Panc1 (cell line): Measurements from ENCODE around the gene KCNF1. TPM values are rescaled to one million over a fixed set of nuclear protein-coding genes. Genes with fewer than 3 reads are reported as not detected.

Source experiments
- ATAC-seq: fragments of 200-7000 bp; cut with Tn5 transposase; 2 replicates; pipeline ENCODE4 v1.9.1; 2020; ENCODE audit warnings: mild to moderate bottlenecking, moderate library complexity
- BruUV-seq: library from RNA; stranded (reverse); fragments of 400-500 nt; replicated peaks from 2 replicates; lab custom pipeline; 2021; lab: Mats Ljungman, UMichigan
- CTCF ChIA-PET: fragments of 300-600 bp; sonication (Branson Sonifier 250); formaldehyde crosslinking; loops from one replicate; lab custom pipeline; 2022; ENCODE audit warnings: antibody characterized with exemption; lab: Charles Lee
- POLR2A ChIA-PET: fragments of 300-600 bp; sonication (Branson Sonifier 250); formaldehyde crosslinking; loops from one replicate; lab custom pipeline; 2022; ENCODE audit warnings: antibody characterized with exemption; lab: Charles Lee
- DNase-seq: peaks from one replicate; pipeline ENCODE4 v3.0.0-alpha.2; 2010; ENCODE audit warnings: low read depth, low spot score
- H3K27ac ChIP-seq: 2 replicates; pipeline ENCODE4 v1.5.1; 2011; ENCODE audit warnings: mild to moderate bottlenecking, low read length, inconsistent platforms
- H3K27me3 ChIP-seq: fragments of 200-500 bp; sonication (Bioruptor generic); 2 replicates; pipeline ENCODE4 v1.6.0; 2014; ENCODE audit warnings: low read length, inconsistent platforms; ENCODE audit not compliant: control insufficient read depth, insufficient read depth
- H3K36me3 ChIP-seq: fragments of 200-500 bp; sonication (Bioruptor generic); 2 replicates; pipeline ENCODE4 v1.5.1; 2014; ENCODE audit warnings: inconsistent platforms, mild to moderate bottlenecking, low read length, moderate library complexity; ENCODE audit not compliant: control insufficient read depth, insufficient read depth
- H3K4me1 ChIP-seq: 2 replicates; pipeline ENCODE4 v1.5.1; 2011; ENCODE audit warnings: inconsistent platforms, mild to moderate bottlenecking, low read length, moderate library complexity; ENCODE audit not compliant: control insufficient read depth, insufficient read depth
- H3K4me3 ChIP-seq, 2 experiments: 2 replicates each; pipeline ENCODE4 v1.5.1; 2011 to 2012; ENCODE audit warnings: low read depth in 2 of 2, low read length in 2 of 2, mild to moderate bottlenecking in 2 of 2, inconsistent platforms in 1 of 2, moderate library complexity in 1 of 2
- H3K9me3 ChIP-seq: fragments of 200-500 bp; sonication (Bioruptor generic); 2 replicates; pipeline ENCODE4 v1.5.1; 2014; ENCODE audit warnings: low read depth, mild to moderate bottlenecking, inconsistent platforms, low read length, moderate library complexity; ENCODE audit not compliant: control insufficient read depth, insufficient read depth
- POLR2AphosphoS5 ChIP-seq: IDR thresholded peaks from 2 replicates; pipeline ENCODE4 v1.6.1; 2012; ENCODE audit warnings: mild to moderate bottlenecking, low read depth, low read length, moderate library complexity
- SIN3A ChIP-seq: IDR thresholded peaks from 2 replicates; pipeline ENCODE4 v1.6.1; 2012; ENCODE audit warnings: low read depth, mild to moderate bottlenecking, low read length, moderate library complexity, borderline replicate concordance; ENCODE audit not compliant: insufficient read depth
- TCF7L2 ChIP-seq: IDR thresholded peaks from 2 replicates; pipeline ENCODE4 v1.6.1; 2011; ENCODE audit warnings: mild to moderate bottlenecking, low read depth, low read length, inconsistent platforms
- in situ Hi-C: cut with HindIII; loops from 2 replicates; pipeline ENCODE4 v1.10.0; 2016; ENCODE audit warnings: low sequenced_read_pairs, low pct_unique_long_range_greater_than_20kb
- intact Hi-C: fragments of 100-400 bp; cut with micrococcal nuclease; formaldehyde crosslinking; loops from one replicate; pipeline ENCODE4 v1.10.0; 2022; ENCODE audit not compliant: unreplicated experiment
- total RNA-seq: library from RNA; stranded (reverse); gene quantifications from one replicate; pipeline ENCODE4 v1.2.1, GENCODE V29; 2021; ENCODE audit not compliant: unreplicated experiment
- TF ChIP-seq, protein P1 (sequence below): fragments of 450-650 bp; IDR thresholded peaks from 2 replicates; pipeline ENCODE4 v1.5.1; 2017; ENCODE audit warnings: mild to moderate bottlenecking
- TF ChIP-seq, protein P2 (sequence below), 2 experiments: IDR thresholded peaks; 2 replicates each; pipeline ENCODE4 v1.6.1; 2011 to 2012; ENCODE audit warnings: low read depth in 2 of 2, control low read depth in 1 of 2, low read length in 1 of 2, mild to moderate bottlenecking in 1 of 2, moderate library complexity in 1 of 2; ENCODE audit not compliant: insufficient read depth in 1 of 2

Gene KCNF1
- total RNA-seq, 1 experiment from 2014 or later = 0.39 TPM

DNA sequence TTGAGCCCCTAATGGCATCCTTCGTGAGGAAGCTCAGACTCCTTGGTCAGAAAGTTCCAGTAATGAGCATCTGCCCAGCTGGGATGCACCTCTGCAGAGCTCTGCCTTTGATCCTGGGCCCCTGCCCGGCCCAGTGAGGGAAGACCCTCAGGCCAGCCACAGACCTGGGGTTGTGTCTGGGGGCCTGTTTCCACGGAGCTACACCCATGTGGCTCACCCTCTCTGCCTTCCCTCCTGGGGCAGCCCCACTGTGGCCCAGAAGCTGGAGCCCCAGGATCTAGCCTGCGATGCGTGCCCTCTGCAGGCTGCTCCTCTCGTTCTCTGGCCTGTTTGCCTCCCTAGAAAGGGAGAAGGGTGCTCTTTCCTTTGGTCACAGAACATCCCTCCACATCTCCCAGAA, 9.8 kb downstream of the KCNF1 start:
- BruUV-seq = no TSS peak
- Histone ChIP-seq H3K27me3 (no peaks in the 10 kb centered on the region), H3K36me3 (no peaks in the 10 kb centered on the region), H3K4me3 (no peak overlapping the region), H3K27ac (no peak overlapping the region), H3K9me3 (no peaks in the 10 kb centered on the region), H3K4me1 (no peaks in the 10 kb centered on the region)
- intact Hi-C loops = no loop called here
- no peak for ATAC-seq
- TF ChIP-seq, protein P1, sequence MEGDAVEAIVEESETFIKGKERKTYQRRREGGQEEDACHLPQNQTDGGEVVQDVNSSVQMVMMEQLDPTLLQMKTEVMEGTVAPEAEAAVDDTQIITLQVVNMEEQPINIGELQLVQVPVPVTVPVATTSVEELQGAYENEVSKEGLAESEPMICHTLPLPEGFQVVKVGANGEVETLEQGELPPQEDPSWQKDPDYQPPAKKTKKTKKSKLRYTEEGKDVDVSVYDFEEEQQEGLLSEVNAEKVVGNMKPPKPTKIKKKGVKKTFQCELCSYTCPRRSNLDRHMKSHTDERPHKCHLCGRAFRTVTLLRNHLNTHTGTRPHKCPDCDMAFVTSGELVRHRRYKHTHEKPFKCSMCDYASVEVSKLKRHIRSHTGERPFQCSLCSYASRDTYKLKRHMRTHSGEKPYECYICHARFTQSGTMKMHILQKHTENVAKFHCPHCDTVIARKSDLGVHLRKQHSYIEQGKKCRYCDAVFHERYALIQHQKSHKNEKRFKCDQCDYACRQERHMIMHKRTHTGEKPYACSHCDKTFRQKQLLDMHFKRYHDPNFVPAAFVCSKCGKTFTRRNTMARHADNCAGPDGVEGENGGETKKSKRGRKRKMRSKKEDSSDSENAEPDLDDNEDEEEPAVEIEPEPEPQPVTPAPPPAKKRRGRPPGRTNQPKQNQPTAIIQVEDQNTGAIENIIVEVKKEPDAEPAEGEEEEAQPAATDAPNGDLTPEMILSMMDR = no peak
- TF ChIP-seq SIN3A (no peak), POLR2AphosphoS5 (no peak), TCF7L2 (no peak)
- TF ChIP-seq, protein P2, sequence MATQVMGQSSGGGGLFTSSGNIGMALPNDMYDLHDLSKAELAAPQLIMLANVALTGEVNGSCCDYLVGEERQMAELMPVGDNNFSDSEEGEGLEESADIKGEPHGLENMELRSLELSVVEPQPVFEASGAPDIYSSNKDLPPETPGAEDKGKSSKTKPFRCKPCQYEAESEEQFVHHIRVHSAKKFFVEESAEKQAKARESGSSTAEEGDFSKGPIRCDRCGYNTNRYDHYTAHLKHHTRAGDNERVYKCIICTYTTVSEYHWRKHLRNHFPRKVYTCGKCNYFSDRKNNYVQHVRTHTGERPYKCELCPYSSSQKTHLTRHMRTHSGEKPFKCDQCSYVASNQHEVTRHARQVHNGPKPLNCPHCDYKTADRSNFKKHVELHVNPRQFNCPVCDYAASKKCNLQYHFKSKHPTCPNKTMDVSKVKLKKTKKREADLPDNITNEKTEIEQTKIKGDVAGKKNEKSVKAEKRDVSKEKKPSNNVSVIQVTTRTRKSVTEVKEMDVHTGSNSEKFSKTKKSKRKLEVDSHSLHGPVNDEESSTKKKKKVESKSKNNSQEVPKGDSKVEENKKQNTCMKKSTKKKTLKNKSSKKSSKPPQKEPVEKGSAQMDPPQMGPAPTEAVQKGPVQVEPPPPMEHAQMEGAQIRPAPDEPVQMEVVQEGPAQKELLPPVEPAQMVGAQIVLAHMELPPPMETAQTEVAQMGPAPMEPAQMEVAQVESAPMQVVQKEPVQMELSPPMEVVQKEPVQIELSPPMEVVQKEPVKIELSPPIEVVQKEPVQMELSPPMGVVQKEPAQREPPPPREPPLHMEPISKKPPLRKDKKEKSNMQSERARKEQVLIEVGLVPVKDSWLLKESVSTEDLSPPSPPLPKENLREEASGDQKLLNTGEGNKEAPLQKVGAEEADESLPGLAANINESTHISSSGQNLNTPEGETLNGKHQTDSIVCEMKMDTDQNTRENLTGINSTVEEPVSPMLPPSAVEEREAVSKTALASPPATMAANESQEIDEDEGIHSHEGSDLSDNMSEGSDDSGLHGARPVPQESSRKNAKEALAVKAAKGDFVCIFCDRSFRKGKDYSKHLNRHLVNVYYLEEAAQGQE (IDR thresholded peaks at IDR 0.05; ENCODE audit: insufficient read depth in 1 of 2, low read depth in 2 of 2, low read length in 1 of 2) = no peak
- no peak for DNase-seq
- POLR2A ChIA-PET = no interaction called here
- in situ Hi-C loops = no loop called here
- CTCF ChIA-PET = no interaction called here

DNA sequence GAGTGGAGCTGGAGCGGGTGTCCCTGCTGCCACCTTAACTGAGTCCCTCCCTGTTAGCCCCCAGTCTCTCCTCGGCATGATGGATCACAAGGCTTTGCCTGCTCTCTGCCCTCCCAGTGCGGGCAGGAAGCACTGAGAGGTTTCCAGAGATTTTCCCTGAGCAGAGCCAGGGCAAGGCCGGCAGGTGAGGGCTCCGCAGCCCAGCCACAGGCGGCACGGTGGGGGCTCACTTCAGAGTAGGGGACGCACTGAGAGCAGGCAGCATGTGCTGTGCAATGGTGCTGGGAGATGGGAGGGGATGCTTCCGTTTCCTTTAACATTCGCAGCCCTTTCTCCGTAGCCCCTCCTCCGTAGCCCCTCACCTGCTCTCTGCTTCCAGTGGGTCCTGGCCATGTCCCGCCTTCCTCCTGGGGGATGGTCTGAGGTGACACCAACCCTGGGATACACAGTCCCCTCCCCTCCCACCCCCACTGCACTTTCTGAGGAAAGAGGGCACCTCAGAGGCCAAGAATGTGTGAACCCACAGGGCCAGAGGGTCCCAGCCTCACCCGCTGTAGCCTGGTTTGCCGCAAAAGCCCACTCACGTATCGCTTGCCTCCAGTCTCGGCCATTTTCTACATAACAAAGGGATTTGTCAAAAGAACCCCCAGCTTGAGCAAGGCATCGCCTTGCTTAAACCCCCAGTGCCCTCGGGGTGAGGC, 10.7 kb downstream of the KCNF1 start:
- TF ChIP-seq POLR2AphosphoS5 = no peak
- TF ChIP-seq, protein P2 (IDR thresholded peaks at IDR 0.05; ENCODE audit: insufficient read depth in 1 of 2, low read depth in 2 of 2, low read length in 1 of 2) = no peak
- TF ChIP-seq TCF7L2 = no peak
- TF ChIP-seq, protein P1 = no peak
- no peak for TF ChIP-seq SIN3A
- CTCF ChIA-PET = no interaction called here
- DNase-seq (no peak), ATAC-seq (no peak)
- H3K4me3 ChIP-seq = no peak overlapping the region
- no peak overlapping the region for H3K27ac ChIP-seq
- H3K9me3 ChIP-seq = no peaks in the 10 kb centered on the region
- POLR2A ChIA-PET = no interaction called here
- intact Hi-C loops (no loop called here), in situ Hi-C loops (no loop called here)
- no TSS peak for BruUV-seq
- H3K36me3 ChIP-seq = no peaks in the 10 kb centered on the region
- no peaks in the 10 kb centered on the region for H3K4me1 ChIP-seq
- no peaks in the 10 kb centered on the region for H3K27me3 ChIP-seq
